GM18909 (cell line): ENCODE results near the gene GNB1.
A peak's percentile ranks its signal among the peaks of the same experiment; 100 is the strongest.
"Not testable (repeated sequence)": the region's sequence is repeated elsewhere in the genome, so short reads cannot be mapped to it uniquely, and the experiment has no call there.

Experiments used
- ATAC-seq: cut with Tn5 transposase; IDR thresholded peaks from one replicate; pipeline ENCODE4 v1.9.1; 2021; ENCODE audit warnings: mild to moderate bottlenecking; ENCODE audit not compliant: unreplicated experiment, poor library complexity

GNB1 gene

GRCh38 chr1:1892079-1892762 is 1.3 kb upstream of the GNB1 start:
- no peak for ATAC-seq

DNA sequence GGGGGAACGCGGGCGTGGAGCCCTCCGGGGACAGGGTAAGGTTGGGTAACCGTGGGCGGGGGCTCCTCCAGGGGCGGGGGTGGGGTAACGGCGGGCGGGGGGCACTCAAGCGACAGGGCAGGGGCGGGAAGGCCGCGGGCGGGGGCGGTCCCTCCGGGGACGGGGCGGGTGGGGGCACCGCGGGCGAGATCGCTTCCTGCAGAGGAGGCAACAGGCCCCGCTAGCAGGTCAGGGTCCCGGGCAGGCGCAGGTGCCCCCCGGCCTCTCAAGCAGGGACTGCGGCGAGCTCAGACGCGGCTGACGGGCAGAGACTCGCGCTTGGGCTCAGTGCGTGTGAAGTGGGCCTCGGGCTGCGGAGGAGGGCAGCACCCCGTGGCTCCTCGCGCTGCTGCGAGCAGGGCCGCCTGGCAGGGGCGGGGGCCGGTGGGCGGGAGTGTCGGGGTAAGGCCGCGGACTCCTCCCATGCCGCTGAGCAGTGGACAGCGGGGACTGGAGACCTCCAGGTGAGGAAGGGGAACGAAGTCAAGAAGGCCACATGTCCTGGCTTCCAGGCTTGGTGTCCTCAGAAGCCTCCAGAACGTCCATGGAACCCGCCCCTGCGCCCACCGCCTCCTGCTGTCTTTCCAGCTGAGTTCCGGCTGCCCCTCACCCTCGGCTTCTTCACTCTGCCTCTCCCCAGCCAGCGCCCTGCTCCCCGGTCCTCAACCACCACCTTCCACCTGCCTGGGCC is 627 bp upstream of the GNB1 start:
- peak; percentile 10 for ATAC-seq

DNA sequence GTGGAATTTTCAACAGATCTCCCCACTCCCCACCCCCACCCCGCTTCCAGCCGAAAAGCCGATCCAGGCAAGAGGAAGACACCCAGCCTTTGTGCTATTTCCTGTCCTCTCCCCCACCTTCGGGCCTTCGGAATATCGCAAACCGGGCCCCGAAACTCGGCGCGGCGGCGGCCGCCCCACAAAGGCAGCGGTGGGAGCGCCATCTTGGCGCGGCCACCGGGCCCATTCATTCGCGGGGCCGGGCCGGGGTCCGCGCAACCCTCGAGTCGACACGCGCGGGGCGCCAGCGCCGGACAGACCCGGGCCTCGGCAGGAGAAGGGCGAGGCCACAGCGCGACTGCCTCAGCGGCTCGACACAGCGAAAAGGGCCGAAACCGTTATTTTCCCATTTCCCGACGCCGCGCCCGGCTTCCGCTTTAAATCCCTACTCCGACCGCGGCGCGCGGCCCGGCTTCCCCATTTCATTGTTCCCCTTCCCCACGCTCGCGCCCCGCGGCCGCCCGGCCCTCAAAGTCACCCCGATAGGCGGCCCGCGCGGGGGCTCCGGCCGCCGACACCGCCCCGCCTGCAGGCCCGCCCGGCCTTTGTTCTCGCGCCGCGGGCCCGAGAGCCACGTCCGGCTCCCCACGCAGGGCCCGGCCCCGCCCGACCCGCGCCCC is 911 bp downstream of the GNB1 start:
- ATAC-seq: peak; percentile 42

DNA sequence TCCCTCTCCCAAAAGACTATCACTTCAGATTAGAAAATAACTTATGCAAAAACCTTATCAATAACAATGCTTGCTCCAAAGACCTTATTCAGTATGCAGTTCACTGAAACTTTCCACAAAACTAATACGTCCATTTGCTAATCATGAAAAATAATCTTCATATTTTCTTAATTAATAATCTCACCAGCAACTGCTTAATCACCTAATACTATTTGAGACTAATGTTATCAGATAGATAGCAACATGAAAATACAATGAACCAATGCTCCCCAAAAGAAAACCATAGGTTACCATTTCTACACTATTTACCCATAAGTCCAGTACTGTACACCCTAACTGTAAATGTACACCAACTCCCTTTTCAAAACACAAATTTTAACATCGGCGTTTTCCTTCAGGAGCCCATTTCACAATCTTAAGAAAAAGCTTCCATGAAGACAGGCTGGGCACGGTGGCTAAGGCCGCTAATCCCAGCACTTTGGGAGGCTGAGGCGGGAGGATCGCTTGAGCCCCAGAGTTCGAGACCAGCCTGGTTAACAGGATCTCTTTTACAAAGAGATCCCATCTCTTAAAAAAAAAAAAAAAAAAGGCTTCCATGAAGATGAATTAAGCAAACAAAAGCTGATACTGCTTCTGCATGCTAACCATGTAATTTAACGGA is 1.7 kb downstream of the GNB1 start:
- ATAC-seq: no peak

DNA sequence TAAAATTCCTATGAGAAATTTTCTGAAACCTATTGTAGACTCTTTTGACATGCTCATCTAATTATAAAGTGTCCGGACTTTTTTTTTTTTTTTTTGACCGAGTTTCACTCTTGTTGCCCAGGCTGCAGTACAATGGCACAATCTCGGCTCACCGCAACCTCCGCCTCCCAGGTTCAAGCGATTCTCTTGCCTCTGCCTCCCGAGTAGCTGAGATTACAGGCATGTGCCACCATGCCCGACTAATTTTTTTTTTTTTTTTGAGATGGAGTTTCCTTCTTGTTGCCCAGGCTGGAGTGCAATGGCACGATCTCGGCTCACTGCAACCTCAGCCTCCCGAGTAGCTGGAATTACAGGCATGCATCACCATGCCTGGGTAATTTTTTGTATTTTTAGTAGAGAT is 7.0 kb downstream of the GNB1 start:
- not testable (repeated sequence) for ATAC-seq

DNA sequence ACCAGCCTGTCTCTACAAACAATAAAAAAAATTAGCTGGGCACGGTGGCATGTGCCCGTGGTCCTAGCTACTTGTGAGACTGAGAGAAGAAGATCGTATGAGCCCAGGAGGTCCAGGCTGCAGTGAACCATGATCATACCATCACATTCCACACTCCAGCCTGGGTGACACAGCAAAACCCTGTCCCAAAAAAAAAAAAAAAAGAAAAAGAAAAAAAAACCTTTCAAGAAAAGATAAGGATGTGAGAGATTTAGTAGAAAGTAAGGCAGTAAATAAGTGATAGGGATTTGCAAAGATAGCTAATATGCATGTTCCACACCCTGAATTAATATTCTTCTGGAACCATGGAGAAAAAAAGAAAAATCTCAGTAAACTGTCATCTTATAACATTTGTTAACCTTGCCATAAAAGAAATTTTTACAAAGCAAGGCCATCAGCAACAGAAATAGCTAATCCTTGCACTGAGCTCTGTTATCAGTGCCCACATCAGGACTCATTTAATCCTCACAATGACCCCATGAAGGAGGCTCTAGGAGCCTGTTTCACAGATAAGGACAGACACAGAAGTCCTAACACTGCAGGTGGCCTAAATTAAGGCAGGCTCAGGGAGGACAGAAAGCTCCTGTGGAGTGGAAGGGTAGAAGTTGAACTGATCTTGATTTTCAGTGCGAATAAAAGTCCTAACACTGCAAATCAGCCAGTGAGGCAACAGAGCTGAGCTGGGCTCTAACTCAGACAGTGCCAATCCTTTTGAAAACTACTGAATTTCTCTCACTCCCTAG is 7.6 kb downstream of the GNB1 start:
- no peak for ATAC-seq

DNA sequence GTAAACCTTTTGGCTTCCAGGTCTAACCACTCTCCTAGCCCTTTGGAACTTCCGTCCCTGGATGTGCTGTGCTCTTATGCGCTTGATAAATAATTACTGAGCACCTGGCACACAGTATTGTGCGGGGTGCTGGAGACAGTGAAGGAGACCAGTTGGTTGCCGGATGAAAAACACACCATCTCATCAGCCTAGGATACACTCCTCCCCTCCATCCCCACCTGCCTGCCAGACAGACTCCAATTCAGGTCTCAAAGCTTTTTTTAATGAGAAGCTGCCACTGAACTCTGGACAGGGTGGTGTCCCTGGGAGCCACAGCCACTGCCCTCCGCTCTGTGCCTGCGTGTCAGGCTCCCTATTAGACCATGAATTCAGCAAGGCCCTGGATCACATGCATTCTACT is 9.2 kb downstream of the GNB1 start:
- ATAC-seq: no peak

GRCh38 chr1:1880617-1881312 is 10.1 kb downstream of the GNB1 start:
- ATAC-seq: no peak

GRCh38 chr1:1879942-1880341 is 10.9 kb downstream of the GNB1 start:
- no peak for ATAC-seq

DNA sequence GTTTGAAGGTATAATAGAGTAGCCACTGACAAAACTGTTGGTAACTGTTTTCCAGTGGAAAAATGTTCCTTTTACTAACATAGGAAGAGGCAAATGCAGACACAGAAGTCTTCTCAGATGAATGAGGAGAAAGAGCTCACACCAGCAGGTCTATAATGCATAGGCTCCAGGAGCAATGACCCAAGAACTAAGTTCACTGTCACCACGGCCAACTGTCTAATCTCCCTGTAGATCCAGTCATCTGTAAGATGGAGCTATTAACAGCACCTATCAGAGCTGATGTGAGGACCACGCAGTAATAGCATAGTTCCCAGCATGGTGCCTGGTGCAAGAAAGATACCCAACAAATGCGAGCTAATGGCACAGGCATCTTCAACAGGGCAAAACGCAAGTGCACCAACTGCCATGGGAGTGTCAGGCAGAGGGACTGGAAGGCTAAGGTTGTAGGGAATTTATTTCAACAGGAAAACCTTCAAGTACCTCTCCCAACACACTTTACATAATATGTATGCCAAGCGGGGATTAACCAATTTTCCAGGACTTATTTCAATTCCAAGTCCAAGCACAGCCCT is 12.9 kb downstream of the GNB1 start:
- ATAC-seq: no peak

- ATAC-seq: no peak
Observed at GRCh38 chr1:1876335-1876930, 14.5 kb downstream of the GNB1 start.

DNA sequence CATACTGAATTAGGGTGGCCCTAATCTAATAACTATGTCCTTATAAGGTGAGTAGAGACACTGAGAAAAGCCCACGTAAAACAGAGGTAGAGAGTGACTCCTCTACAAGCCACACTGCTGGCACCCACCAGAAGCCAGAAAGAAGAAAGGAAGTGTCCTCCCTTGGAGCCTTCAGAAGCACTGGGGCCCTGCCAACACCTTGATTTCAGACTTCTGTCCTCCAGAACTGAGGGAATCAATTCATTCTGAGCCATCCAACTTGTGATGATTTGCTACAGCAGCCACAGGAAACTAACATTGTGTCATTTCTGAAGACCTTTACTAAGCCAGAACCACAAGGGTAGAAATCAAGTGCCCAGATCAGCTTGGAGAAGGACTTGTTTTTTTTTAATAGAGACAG is 15.0 kb downstream of the GNB1 start:
- ATAC-seq: no peak

GRCh38 chr1:1874901-1875300 is 16.0 kb downstream of the GNB1 start:
- no peak for ATAC-seq

- ATAC-seq: no peak
Observed at GRCh38 chr1:1873186-1873585, 17.7 kb downstream of the GNB1 start.

DNA sequence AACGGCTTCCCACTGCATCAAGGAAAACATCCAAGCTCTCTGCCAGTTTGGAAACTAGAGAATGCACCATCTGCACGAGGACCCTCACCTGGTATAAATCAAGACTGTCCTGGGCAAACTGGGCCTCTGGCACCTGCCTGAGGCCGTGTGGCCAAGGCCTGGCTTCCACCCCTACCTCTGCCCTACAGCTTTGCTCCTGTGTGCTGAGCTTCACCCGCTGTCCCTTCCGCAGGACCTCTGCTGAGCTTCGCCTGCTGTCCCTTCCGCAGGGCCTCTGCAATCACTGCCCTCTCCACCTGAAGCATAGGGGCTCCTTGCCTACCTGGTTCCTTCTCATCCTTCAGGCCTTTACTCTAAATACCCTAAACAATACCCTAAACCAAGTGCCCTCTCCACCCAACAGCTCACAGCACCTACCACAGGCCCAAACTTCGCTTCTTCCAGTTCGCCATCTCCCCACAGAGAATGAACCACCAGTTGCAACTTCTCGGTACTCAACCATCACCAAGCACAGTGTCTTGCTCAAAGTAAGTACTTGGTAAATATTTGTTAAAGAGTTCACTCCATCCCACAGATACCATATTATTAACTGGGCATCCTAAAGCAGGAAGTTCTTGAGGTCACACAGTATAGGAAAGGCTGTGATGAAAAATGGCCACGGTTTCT is 18.4 kb downstream of the GNB1 start:
- ATAC-seq: no peak

GRCh38 chr1:1869469-1869868 is 21.4 kb downstream of the GNB1 start:
- ATAC-seq: no peak

DNA sequence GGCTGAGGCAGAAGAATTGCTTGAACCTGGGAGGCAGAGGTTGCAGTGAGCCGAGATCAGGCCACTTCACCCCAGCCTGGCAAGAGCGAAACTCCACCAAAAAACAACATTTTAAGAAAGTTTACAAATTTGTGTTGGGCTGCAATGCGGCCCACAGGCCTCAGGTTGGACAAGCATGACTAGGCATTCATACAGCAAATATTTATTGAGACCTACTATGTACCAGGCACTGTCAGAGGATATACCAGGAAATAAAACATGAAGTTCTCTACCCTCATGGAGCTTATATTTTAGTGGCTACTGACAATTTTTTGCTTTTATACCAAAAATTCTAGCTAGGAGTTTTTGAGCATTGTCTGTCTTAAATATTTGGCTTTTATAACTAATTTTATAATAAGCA is 23.7 kb downstream of the GNB1 start:
- no peak for ATAC-seq

DNA sequence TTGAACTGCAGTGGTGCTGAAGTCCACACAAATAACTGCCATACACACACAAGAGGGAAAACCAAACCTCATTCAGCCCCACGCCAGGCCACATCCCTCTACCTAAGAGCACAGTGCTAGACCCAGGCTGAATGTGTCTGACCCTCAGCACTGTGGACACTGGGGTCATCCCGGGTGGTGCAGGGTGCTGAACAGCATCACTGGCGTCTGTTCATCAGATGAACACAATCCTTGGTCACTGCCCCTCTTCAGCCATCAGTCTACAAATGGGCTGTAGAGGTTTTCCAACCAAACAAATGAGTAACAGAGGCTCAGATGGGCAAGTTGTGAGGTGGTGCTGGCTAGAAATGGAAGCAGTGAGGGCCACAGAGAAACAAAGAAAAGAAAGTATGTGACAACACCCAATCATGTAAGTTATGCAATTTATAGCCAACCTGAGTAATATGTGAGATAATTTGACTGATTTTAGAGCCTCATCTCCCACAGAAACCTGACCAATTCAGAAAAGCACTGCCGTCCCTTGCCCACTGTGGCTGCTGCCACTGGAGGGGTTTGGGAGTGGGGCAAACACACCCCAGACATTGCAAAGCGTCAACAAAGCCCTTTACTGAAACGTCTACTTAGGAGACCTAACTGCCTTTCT is 27.9 kb downstream of the GNB1 start:
- ATAC-seq: no peak
